Endothelial cell of umbilical vein (primary cell): ENCODE measurements around the gene HDAC9.

ENCODE experiments used
- CTCF ChIP-seq, 2 donors: IDR thresholded peaks; 1 replicate in 1 of 2; 2 replicates in 1 of 2; pipeline ENCODE4 v1.5.1; 2011; ENCODE audit warnings: low read length in 2 of 2, mild to moderate bottlenecking in 2 of 2, moderate library complexity in 2 of 2, control low read depth in 1 of 2, inconsistent platforms in 1 of 2, low read depth in 1 of 2; ENCODE audit not compliant: insufficient read depth in 1 of 2; ENCODE audit errors: extremely low read depth in 1 of 2
- EZH2 ChIP-seq: IDR thresholded peaks from 2 replicates; pipeline ENCODE4 v1.6.1; 2012; ENCODE audit warnings: borderline replicate concordance, low read depth, mild to moderate bottlenecking, moderate library complexity, low read length, inconsistent platforms; ENCODE audit not compliant: severe bottlenecking
- POLR2A ChIP-seq: IDR thresholded peaks from 2 replicates; pipeline ENCODE4 v1.6.1; 2012; ENCODE audit warnings: low read depth, mild to moderate bottlenecking, control low read depth, low read length
- POLR2AphosphoS5 ChIP-seq: IDR thresholded peaks from 2 replicates; pipeline ENCODE4 v1.6.1; 2012; ENCODE audit warnings: low read depth, mild to moderate bottlenecking, control low read depth, low read length, moderate library complexity; ENCODE audit not compliant: insufficient read depth

DNA sequence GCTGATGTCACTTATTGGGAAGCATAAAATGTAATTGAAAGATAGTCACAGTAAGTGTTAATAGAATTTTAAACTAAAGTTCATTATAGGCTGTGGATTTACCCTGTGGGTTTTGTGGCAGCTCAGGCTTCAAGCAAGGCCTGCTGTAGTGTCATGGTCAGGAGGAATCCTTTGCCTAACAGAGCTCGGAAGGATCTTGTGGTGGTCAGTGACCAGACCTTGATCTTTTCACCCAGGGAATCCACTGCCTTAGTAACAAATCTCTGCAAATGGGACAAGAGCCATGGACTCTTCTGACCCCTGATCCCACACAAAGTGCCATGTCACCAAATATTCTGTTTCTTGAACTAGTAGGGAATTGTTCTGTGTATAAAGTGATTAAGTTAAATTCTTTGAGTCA is 20.6 kb upstream of the HDAC9 start:
- no peak for TF ChIP-seq CTCF (IDR thresholded peaks at IDR 0.05; ENCODE audit: extremely low read depth in 1 of 2, insufficient read depth in 1 of 2, low read depth in 1 of 2, low read length in 2 of 2)
- TF ChIP-seq POLR2A: no peak
- no peak for TF ChIP-seq EZH2
- no peak for TF ChIP-seq POLR2AphosphoS5
